Left ventricle myocardium superior (tissue), 1 donor: Measurements from ENCODE around the gene TRIM4. TPM values are rescaled to one million over a fixed set of nuclear protein-coding genes. Genes with fewer than 3 reads are reported as not detected.
A peak's percentile ranks its signal among the peaks of the same experiment; 100 is the strongest.
"Not testable (repeated sequence)": the region's sequence is repeated elsewhere in the genome, so short reads cannot be mapped to it uniquely, and the experiment has no call there.

Experiments used
- ATAC-seq: fragments of 200-7000 bp; cut with Tn5 transposase; one replicate; pipeline ENCODE4 v1.9.1; 2020; ENCODE audit warnings: mild to moderate bottlenecking, moderate library complexity
- DNase-seq: peaks from one replicate; pipeline ENCODE4 v3.0.0-alpha.2; 2020
- intact Hi-C: fragments of 100-400 bp; cut with micrococcal nuclease; formaldehyde crosslinking; loops from one replicate; pipeline ENCODE4 v1.11.0; 2022
- total RNA-seq: library from RNA; stranded (reverse); fragmentation: NEBNext Ultra II Directional; extraction: Animal tissue kit (Norgen Biotek cat#: 25700); gene quantifications from one replicate; pipeline ENCODE4 v1.2.1, GENCODE V29; 2021
- donor health status: DM: no; HTN: yes; CAD: no; lungs with severe emphysema.

The TRIM4 gene
- total RNA-seq, 1 donor from 2014 or later: 7.1 TPM

- intact Hi-C loops: no loop called here
- ATAC-seq: no peak
- no peak for DNase-seq
Measured at GRCh38 chr7:99927536-99927935, 8.2 kb upstream of the TRIM4 start.

GRCh38 chr7:99926321-99926720 is 7.0 kb upstream of the TRIM4 start:
- intact Hi-C loops: no loop called here
- DNase-seq: no peak
- no peak for ATAC-seq

GRCh38 chr7:99923200-99923599 is 3.9 kb upstream of the TRIM4 start:
- ATAC-seq: no peak
- DNase-seq: no peak
- intact Hi-C loops: no loop called here

- no peak for DNase-seq
- intact Hi-C loops: no loop called here
- ATAC-seq: no peak
Measured at GRCh38 chr7:99920149-99920548, 819 bp upstream of the TRIM4 start.

GRCh38 chr7:99919814-99920112 is 433 bp upstream of the TRIM4 start:
- no peak for DNase-seq
- intact Hi-C loops: loop anchor here (5.0 kb wide), 1 partner anchor 73 kb away; no protein-coding TSS in a partner anchor
- no peak for ATAC-seq

- DNase-seq: no peak
- intact Hi-C loops: no loop called here
Measured at GRCh38 chr7:99910976-99911375, 8.4 kb downstream of the TRIM4 start.

GRCh38 chr7:99901581-99901980 is 17.7 kb downstream of the TRIM4 start:
- intact Hi-C loops: no loop called here
- DNase-seq (no peak), ATAC-seq (peak; percentile 90)

More at GRCh38 chr7:99910976-99911375, 8.4 kb downstream of the TRIM4 start:
- no peak for ATAC-seq

- intact Hi-C loops: no loop called here
- DNase-seq: no peak
- ATAC-seq: no peak
Measured at GRCh38 chr7:99899830-99900519, 19.4 kb downstream of the TRIM4 start.

GRCh38 chr7:99898836-99899235 is 20.5 kb downstream of the TRIM4 start:
- ATAC-seq (no peak), DNase-seq (no peak)
- intact Hi-C loops: no loop called here

- intact Hi-C loops: no loop called here
- ATAC-seq (no peak), DNase-seq (no peak)
Measured at GRCh38 chr7:99898023-99898357, 21.3 kb downstream of the TRIM4 start.

GRCh38 chr7:99897322-99898022 is 21.9 kb downstream of the TRIM4 start:
- intact Hi-C loops: no loop called here
- no peak for DNase-seq
- ATAC-seq: no peak

- no peak for DNase-seq
- no peak for ATAC-seq
- intact Hi-C loops: no loop called here
Measured at GRCh38 chr7:99894738-99895137, 24.6 kb downstream of the TRIM4 start.

- intact Hi-C loops: no loop called here
- DNase-seq: no peak
- ATAC-seq: no peak
Measured at GRCh38 chr7:99893280-99893679, 26.1 kb downstream of the TRIM4 start.

- intact Hi-C loops, DNase-seq, ATAC-seq: not testable (repeated sequence)
Measured at GRCh38 chr7:99890348-99890747, 29.0 kb downstream of the TRIM4 start.

- ATAC-seq, DNase-seq, intact Hi-C loops: not testable (repeated sequence)
Measured at GRCh38 chr7:99888366-99888765, 31.0 kb downstream of the TRIM4 start.

GRCh38 chr7:99881370-99881769 is 38.0 kb downstream of the TRIM4 start:
- DNase-seq (no peak), ATAC-seq (no peak)
- intact Hi-C loops: no loop called here

- no peak for ATAC-seq
- intact Hi-C loops: no loop called here
Measured at GRCh38 chr7:99876933-99877332, 42.4 kb downstream of the TRIM4 start, which contains the start of gene OR2AE1. TSS of gene OR2AE1 (minus strand) at chr7:99877033. CDS start at chr7:99877033, 0 bp downstream.

GRCh38 chr7:99876491-99876890 is 42.8 kb downstream of the TRIM4 start:
- intact Hi-C loops: no loop called here
- ATAC-seq (no peak), DNase-seq (no peak)

More at GRCh38 chr7:99876933-99877332, 42.4 kb downstream of the TRIM4 start, which contains the start of gene OR2AE1:
- no peak for DNase-seq

- ATAC-seq: no peak
- intact Hi-C loops: no loop called here
- no peak for DNase-seq
Measured at GRCh38 chr7:99868246-99868645, 51.1 kb downstream of the TRIM4 start.

- DNase-seq, ATAC-seq: not testable (repeated sequence)
Measured at GRCh38 chr7:99867477-99867876, 51.9 kb downstream of the TRIM4 start.

More at GRCh38 chr7:99867477-99867876, 51.9 kb downstream of the TRIM4 start:
- intact Hi-C loops: not testable (repeated sequence)
